Measurements from ENCODE around the gene A2ML1.
"Not testable (repeated sequence)": the region's sequence is repeated elsewhere in the genome, so short reads cannot be mapped to it uniquely, and the experiment has no call there.

DNA sequence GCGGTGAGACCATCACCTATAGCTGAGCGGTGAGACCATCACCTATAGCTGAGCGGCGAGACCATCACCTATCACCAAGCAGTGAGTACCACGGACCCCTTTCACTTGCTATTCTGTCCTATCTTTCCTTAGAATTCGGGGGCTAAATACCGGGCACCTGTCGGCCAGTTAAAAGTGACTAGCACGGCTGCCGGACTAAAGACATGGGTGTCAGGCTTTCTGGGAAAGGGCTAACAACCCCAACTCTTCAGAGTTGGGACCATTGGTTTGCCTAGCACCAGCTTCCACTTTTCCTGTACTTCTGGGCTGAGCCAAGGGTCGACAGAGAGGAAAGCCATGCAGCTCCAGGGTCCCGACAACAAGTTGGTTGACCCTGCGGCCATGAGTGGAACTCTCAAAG is 33.7 kb upstream of the A2ML1 start:
- TF ChIP-seq, protein P1, sequence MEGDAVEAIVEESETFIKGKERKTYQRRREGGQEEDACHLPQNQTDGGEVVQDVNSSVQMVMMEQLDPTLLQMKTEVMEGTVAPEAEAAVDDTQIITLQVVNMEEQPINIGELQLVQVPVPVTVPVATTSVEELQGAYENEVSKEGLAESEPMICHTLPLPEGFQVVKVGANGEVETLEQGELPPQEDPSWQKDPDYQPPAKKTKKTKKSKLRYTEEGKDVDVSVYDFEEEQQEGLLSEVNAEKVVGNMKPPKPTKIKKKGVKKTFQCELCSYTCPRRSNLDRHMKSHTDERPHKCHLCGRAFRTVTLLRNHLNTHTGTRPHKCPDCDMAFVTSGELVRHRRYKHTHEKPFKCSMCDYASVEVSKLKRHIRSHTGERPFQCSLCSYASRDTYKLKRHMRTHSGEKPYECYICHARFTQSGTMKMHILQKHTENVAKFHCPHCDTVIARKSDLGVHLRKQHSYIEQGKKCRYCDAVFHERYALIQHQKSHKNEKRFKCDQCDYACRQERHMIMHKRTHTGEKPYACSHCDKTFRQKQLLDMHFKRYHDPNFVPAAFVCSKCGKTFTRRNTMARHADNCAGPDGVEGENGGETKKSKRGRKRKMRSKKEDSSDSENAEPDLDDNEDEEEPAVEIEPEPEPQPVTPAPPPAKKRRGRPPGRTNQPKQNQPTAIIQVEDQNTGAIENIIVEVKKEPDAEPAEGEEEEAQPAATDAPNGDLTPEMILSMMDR (IDR thresholded peaks at IDR 0.05): not testable (repeated sequence)
- TF ChIP-seq POLR2A, EP300 (IDR thresholded peaks at IDR 0.05): not testable (repeated sequence)
